Activated T-cell treated with anti-CD3 and anti-CD28 coated beads for 4 hours (primary cell): ENCODE results near the gene CRTAP.
"Not testable (repeated sequence)": the region's sequence is repeated elsewhere in the genome, so short reads cannot be mapped to it uniquely, and the experiment has no call there.

Source experiments
- DNase-seq: peaks from one replicate; pipeline ENCODE4 v3.0.0-alpha.2; 2020

The CRTAP gene

GRCh38 chr3:33113772-33114621 is at the start of gene CRTAP:
Gene CRTAP, plus strand, starts transcription at chr3:33114014. Its CDS starts 64 bp downstream, at chr3:33114078.
- DNase-seq = peak; percentile 79

GRCh38 chr3:33064929-33065328 is 48.9 kb upstream of the CRTAP start:
- no peak for DNase-seq

GRCh38 chr3:33067484-33067883 is 46.3 kb upstream of the CRTAP start:
- DNase-seq = no peak

GRCh38 chr3:33069862-33070261 is 44.0 kb upstream of the CRTAP start:
- not testable (repeated sequence) for DNase-seq

GRCh38 chr3:33071181-33071580 is 42.6 kb upstream of the CRTAP start:
- DNase-seq = no peak

GRCh38 chr3:33071946-33072345 is 41.9 kb upstream of the CRTAP start:
- no peak for DNase-seq

GRCh38 chr3:33074217-33075067 is 39.4 kb upstream of the CRTAP start:
- DNase-seq = peak; percentile 66

GRCh38 chr3:33075995-33076394 is 37.8 kb upstream of the CRTAP start:
- no peak for DNase-seq

GRCh38 chr3:33076952-33077351 is 36.9 kb upstream of the CRTAP start:
- DNase-seq = no peak

GRCh38 chr3:33077976-33078375 is 35.8 kb upstream of the CRTAP start:
- DNase-seq = no peak

GRCh38 chr3:33079813-33080212 is 34.0 kb upstream of the CRTAP start:
- not testable (repeated sequence) for DNase-seq

- DNase-seq = no peak
These were observed 32.0 kb upstream of the CRTAP start for GRCh38 chr3:33081812-33082211.

- DNase-seq = no peak
These were observed 29.9 kb upstream of the CRTAP start for GRCh38 chr3:33083958-33084357.

GRCh38 chr3:33088691-33089090 is 25.1 kb upstream of the CRTAP start:
- no peak for DNase-seq

- DNase-seq = no peak
These were observed 24.3 kb upstream of the CRTAP start for GRCh38 chr3:33089515-33089914.

- no peak for DNase-seq
These were observed 22.1 kb upstream of the CRTAP start for GRCh38 chr3:33091746-33092145.

- no peak for DNase-seq
These were observed 21.1 kb upstream of the CRTAP start for GRCh38 chr3:33092496-33093254.

GRCh38 chr3:33093847-33094246 is 20.0 kb upstream of the CRTAP start:
- DNase-seq = no peak

- no peak for DNase-seq
These were observed 18.4 kb upstream of the CRTAP start for GRCh38 chr3:33095436-33095835.

GRCh38 chr3:33096093-33096868 is 17.5 kb upstream of the CRTAP start:
- DNase-seq = peak; percentile 11

GRCh38 chr3:33099109-33099645 is 14.6 kb upstream of the CRTAP start:
- no peak for DNase-seq

- DNase-seq = no peak
These were observed 14.1 kb upstream of the CRTAP start for GRCh38 chr3:33099701-33100100.
